Activated naive CD4-positive, alpha-beta T cell (primary cell): Measurements from ENCODE around the gene POLR3E.
"Not testable (repeated sequence)": the region's sequence is repeated elsewhere in the genome, so short reads cannot be mapped to it uniquely, and the experiment has no call there.

Experiments used
- DNase-seq, 4 experiments: peaks; one replicate each; lab custom pipeline; 2025; lab: John Stamatoyannopoulos, UW

Gene POLR3E

GRCh38 chr16:22335668-22336246 is 38.5 kb downstream of the POLR3E start:
- no peak for DNase-seq

GRCh38 chr16:22336581-22336980 is 39.4 kb downstream of the POLR3E start:
- DNase-seq, result no peak

DNA sequence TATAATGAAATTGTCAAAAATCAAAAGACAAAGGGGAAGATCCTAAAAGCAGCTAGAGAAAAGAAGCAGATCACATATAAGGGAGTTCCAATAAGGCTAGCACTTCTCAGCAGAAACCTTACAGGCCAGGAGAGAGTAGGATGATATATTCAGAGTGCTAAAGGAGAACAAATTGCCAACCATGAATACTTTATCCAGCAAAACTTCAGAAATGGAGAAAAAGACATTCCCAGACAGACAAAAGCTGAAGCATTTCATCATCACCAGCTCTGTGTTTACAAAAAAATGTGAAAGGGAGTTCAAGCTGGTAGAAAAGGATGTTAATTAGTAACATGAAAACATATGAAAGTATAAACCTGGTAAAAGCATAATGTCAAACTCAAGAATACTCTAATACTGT is 39.8 kb downstream of the POLR3E start:
- no peak for DNase-seq

- no peak for DNase-seq
Measured at GRCh38 chr16:22337849-22338635, 40.8 kb downstream of the POLR3E start.

- no peak for DNase-seq
Measured at GRCh38 chr16:22340945-22341344, 43.7 kb downstream of the POLR3E start.

- DNase-seq, result no peak
Measured at GRCh38 chr16:22342082-22342481, 44.9 kb downstream of the POLR3E start.

DNA sequence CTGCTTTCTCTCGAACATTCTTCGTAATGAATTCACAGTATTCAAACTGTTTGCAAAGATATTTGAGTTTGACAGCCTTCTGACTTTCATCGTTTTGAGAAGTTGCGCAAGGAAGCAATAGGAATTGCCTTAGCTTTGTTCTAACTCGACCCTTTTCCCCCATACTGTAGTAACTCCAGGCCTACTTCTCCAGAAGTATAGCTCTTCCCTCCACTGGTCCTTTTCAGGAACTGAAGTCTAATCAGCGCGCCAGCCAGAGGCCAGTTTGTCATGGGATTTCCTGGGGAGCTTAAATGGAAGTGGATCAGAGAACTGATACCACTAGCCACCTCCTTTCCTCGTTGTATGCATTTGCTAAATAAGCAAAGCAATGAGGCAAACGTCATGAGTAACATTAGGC is 49.3 kb downstream of the POLR3E start:
- DNase-seq, result no peak

GRCh38 chr16:22347100-22347820 is 50.1 kb downstream of the POLR3E start:
- no peak for DNase-seq

DNA sequence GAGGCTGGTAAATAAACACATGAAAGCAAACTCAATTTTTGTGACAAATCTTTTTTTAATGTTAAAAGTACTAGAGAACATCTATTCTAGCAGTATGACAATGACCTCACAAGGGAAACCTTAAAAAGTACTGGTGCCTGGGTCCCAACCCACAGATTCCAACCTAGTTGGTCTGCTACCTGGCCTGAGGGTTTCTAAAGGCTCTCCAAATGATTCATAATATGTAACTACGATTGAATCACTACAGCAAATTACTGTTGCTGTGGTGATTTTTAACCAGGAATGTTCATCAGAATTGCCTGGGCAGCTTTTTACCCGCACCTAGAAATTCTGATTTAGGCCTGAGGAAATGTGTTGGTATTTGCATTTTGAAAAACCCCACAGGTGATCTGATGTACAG is 51.1 kb downstream of the POLR3E start:
- DNase-seq, result no peak

DNA sequence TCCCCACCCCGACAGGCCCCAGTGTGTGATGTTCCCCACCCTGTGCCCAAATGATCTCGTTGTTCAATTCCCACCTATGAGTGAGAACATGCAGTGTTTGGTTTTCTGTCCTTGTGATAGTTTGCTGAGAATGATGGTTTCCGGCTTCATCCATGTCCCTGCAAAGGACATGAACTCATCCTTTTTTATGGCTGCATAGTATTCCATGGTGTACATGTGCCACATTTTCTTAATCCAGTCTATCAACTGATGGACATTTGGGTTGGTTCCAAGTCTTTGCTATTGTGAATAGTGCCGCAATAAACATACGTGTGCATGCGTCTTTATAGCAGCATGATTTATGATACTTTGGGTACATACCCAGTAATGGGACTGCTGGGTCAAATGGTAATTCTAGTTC is 53.8 kb downstream of the POLR3E start:
- DNase-seq, result not testable (repeated sequence)

DNA sequence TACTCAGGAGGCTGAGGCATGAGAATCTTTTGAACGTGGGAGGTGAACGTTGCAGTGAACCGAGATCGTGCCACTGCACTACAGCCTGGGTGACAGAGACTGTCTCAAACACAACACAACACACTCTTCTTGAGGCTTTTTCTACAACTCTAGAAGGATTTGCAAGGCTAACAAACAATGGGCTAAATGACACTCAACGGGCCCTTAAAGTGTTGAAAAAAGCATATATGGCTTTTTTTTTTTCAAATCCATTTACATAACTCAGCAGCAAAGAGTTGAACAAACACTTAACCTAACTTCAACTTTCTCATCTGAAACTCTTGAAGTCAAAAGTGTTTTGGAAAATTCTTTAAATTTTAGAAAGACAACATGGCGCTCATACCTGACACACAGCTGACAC is 54.9 kb downstream of the POLR3E start:
- DNase-seq, result no peak

GRCh38 chr16:22352723-22353122 is 55.5 kb downstream of the POLR3E start:
- no peak for DNase-seq

- DNase-seq, result no peak
Measured at GRCh38 chr16:22353191-22353919, 56.1 kb downstream of the POLR3E start.

- no peak for DNase-seq
Measured at GRCh38 chr16:22353933-22354541, 56.8 kb downstream of the POLR3E start.

DNA sequence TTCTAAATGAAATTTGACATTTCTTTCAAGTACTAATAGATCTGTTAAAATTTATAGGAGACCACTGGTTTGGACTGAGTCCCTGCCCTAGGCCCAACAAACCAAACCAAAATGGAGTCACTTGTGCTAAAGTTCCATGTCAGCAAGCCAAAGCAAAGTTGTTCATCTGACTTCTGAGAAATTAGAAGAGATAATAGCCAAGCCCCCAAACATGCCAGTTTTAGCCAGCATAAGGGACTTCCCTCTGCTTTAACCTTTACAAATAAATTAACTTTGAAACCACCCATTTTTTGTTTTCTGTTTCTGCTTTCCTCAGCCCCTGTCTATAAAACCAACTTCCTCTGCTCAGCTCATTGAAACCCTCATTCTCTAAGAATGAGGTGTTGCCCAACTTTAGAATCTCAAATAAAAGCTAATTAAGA is 58.3 kb downstream of the POLR3E start:
- no peak for DNase-seq

DNA sequence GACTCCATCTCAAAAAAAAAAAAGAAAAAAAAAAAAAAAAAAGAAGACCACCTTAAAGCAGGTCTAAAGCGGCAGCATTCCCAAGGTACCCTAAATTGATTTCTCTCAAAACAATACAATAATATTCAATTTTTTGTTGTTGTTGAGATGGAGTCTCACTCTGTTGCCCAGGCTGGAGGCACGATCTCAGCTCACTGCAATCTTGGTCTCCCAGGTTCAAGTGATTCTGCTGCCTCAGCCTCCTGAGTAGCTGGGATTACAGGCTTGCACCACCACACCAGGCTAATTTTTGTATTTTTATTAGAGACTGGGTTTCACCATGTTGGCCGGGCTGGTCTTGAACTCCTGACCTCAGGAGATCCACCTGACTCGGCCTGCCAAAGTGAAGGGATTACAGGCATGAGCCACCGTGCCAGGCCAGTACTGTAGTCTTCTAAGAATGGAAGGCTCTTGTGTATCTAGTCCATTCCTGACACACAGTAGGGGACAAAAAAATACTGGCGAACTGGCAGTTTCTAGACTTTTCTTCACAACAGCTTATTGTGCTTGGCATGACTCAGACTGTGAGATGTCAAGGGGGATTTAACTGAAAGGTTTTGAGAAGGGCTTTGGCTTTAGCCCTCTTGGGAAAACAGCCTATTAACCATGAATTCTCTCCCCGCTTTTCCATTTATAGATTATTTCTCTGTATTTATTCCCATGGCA is 59.9 kb downstream of the POLR3E start:
- DNase-seq, result no peak

- DNase-seq, result no peak
Measured at GRCh38 chr16:22357635-22357971, 60.4 kb downstream of the POLR3E start.

GRCh38 chr16:22358000-22358399 is 60.8 kb downstream of the POLR3E start:
- DNase-seq, result no peak

GRCh38 chr16:22359679-22360078 is 62.5 kb downstream of the POLR3E start:
- no peak for DNase-seq

DNA sequence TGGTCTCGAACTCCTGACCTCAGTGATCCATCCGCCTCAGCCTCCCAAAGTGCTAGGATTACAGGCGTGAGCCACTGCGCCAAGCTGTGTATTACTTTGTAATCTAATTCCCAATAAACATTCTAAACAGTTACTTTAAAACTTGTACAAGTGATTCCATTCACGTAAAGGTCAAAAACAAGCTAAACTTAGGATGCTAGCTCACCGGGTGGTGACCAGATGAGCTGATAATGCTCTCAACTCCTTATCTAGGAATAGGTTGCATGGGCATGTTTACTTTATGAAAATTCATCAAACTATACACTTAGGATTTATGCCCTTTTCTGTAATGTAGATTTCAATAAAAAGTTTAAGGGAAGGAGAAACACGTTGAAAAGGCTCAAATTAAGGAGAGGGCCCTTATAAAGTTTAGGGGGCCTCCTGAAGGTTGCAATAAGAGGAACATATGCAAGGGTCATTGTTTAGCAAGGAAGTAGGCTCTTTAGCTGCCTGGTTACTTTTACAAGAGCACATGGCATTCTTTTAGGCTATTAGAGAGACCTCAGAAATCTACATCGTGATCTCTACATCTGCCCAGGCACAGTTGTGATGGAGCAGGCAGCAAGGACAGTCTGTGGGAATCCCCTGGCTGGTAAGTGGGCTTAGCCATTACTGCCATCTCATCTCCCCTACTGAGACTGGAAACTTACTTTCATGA is 63.9 kb downstream of the POLR3E start:
- DNase-seq, result no peak

DNA sequence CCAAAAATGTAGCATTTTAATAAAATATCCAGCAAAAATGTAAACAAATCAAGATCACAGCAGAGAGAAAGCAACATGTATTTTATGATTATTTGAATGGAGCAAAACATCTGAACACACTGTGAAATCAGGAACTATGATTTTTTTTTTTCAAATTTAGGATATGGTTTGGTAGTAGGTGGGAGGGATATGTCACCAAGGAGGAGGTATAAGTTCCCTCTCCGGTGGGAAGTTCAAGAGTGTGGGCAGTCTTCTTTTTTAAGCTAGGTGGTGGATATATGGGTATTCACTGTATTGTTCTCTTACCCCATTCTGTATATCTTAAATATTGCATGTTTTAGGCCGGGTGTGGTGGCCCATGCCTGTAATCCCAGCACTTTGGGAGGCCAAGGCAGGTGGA is 67.0 kb downstream of the POLR3E start:
- no peak for DNase-seq
